Heart left ventricle (tissue), 13 donors: ENCODE measurements around the gene SLC25A47.

Experiments
- CTCF ChIP-seq, 12 donors: fragments of 200-600 bp; sonication (generic) in 4 of 12; IDR thresholded peaks; one replicate each; pipeline versions ENCODE4 v1.5.0 to v1.8.0; 2018 to 2022; ENCODE audit warnings: antibody characterized with exemption in 12 of 12, mild to moderate bottlenecking in 5 of 12
- POLR2A ChIP-seq, 2 donors: fragments of 450-650 bp; IDR thresholded peaks; one replicate each; pipeline ENCODE4 v1.6.1; 2017; ENCODE audit warnings: antibody characterized with exemption in 2 of 2, mild to moderate bottlenecking in 2 of 2, moderate library complexity in 2 of 2
- donor health status: ischemic (EF 13 %, LVEDD 7.1; RV severe dilation, severe dysfunction).
- donor health status: DM: no; HTN: yes; CAD: no.
- donor health status: DM: no; HTN: no; CAD: no.
- donor health status: ischemic (EF 25% LVEDD 6.9; RV normal size, moderate dysfunction).
- donor health status: ischemic (EF 25% LVEDD 5.7; RV mildly dilated, moderate dysfunction).
- donor health status: ischemic (EF 35%, LVEDD 5.7; RV mildly dilated, moderate dysfunction).
- donor health status: nonischemic (EF 11% LVEDD 7.7; RV severe dilation, severe dysfunction).
- donor health status: DM: yes; HTN: yes; CAD: no.
- donor health status: PGD.
- donor health status: ischemic (EF 29% LVEDD 5.4; RV normal size, mild dysfunction).
- donor health status: nonischemic (EF 23%, LVEDD 6.1; RV moderate dilation, normal function).

- no peak for TF ChIP-seq CTCF (IDR thresholded peaks at IDR 0.05)
- TF ChIP-seq POLR2A (IDR thresholded peaks at IDR 0.05): no peak
Observed at GRCh38 chr14:100281286-100282082, 41.7 kb upstream of the SLC25A47 start.
